Right lobe of liver (tissue), 6 donors: ENCODE data around the gene CYTH4. TPM values are rescaled to one million over a fixed set of nuclear protein-coding genes. Genes with fewer than 3 reads are reported as not detected.

Source experiments
- ATAC-seq, 4 donors: fragments of 200-7000 bp; cut with Tn5 transposase; one replicate each; pipeline ENCODE4 v1.9.1; 2020; ENCODE audit warnings: mild to moderate bottlenecking in 4 of 4, moderate library complexity in 4 of 4
- DNase-seq, 3 donors: peaks; one replicate each; pipeline ENCODE4 v3.0.0-alpha.2; 2020
- H3K27ac ChIP-seq, 3 donors: fragments of 200-600 bp; one replicate each; pipeline ENCODE4 v1.8.0; 2022
- H3K27me3 ChIP-seq, 2 donors: fragments of 200-600 bp; one replicate each; pipeline ENCODE4 v1.8.0; 2022
- H3K36me3 ChIP-seq, 4 donors: fragments of 200-600 bp; sonication (generic) in 1 of 4; one replicate each; pipeline versions ENCODE4 v1.5.1 to v1.8.0; 2017 to 2022; ENCODE audit warnings: control low read depth in 1 of 4
- H3K4me1 ChIP-seq, 4 donors: fragments of 200-600 bp; sonication (generic) in 1 of 4; one replicate each; pipeline versions ENCODE4 v1.5.1 to v1.8.0; 2017 to 2022; ENCODE audit warnings: control low read depth in 1 of 4
- H3K4me3 ChIP-seq, 3 donors: fragments of 200-600 bp; one replicate each; pipeline ENCODE4 v1.8.0; 2022
- H3K9me3 ChIP-seq, 4 donors: fragments of 200-600 bp; sonication (generic) in 1 of 4; one replicate each; pipeline versions ENCODE4 v1.5.1 to v1.8.0; 2017 to 2022; ENCODE audit warnings: control low read depth in 1 of 4
- CTCF ChIP-seq, 4 donors: fragments of 200-600 bp in 3 of 4; fragments of 450-650 bp in 1 of 4; IDR thresholded peaks; one replicate each; pipeline versions ENCODE4 v1.5.1 to v1.8.0; 2016 to 2022; ENCODE audit warnings: antibody characterized with exemption in 4 of 4, mild to moderate bottlenecking in 2 of 4
- POLR2A ChIP-seq: fragments of 450-650 bp; IDR thresholded peaks from one replicate; pipeline ENCODE4 v1.6.1; 2017; ENCODE audit warnings: antibody characterized with exemption, mild to moderate bottlenecking
- WGBS: methylation state at CpG from one replicate; pipeline ENCODE4 v1.1.6; 2018; ENCODE audit warnings: low coverage, low lambda C conversion rate; ENCODE audit not compliant: insufficient coverage; ENCODE audit errors: missing lambda C conversion rate; 5-methylcytosine and 5-hydroxymethylcytosine counted together
- intact Hi-C, 2 donors: fragments of 100-400 bp; cut with DNase I; formaldehyde crosslinking; loops; one replicate each; pipeline versions ENCODE4 v1.11.2 to v1.14.1; 2022
- total RNA-seq, 6 experiments: library from RNA; depleted of rRNA in 2 of 6; stranded (reverse); fragments of >200 nt in 2 of 6; fragmentation: NEBNext Ultra II Directional in 3 of 6; extraction: Animal tissue kit (Norgen Biotek cat#: 25700) in 3 of 6; gene quantifications; one replicate each; pipeline versions ENCODE4 v1.1.0 to v1.2.4, GENCODE V29; 2016 to 2023
- donor health status: DM: no; HTN: yes; CAD: no.
- donor health status: DM: no; HTN: no; CAD: no.
- donor health status: DM: no; HTN: no; CAD: no.
- donor health status: DM: no; HTN: yes; CAD: no.
- donor health status: DM: no; HTN: yes; CAD: no.

Gene CYTH4
- total RNA-seq, 6 experiments from 2014 or later, result 2.9 to 12.8 (median 4.0) TPM

- intact Hi-C loops, result no loop called here
- Histone ChIP-seq H3K4me3 (no peak overlapping the region), H3K27me3 (no peaks in the 10 kb centered on the region)
These were observed 3.6 kb downstream of the CYTH4 start for GRCh38 chr22:37285937-37286336.

GRCh38 chr22:37287550-37287951 lies 5.2 kb downstream of the CYTH4 start:
- ATAC-seq, result no peak
- Histone ChIP-seq H3K4me1 (no peaks in the 10 kb centered on the region), H3K27ac (no peak overlapping the region), H3K4me3 (no peak overlapping the region), H3K36me3 (no peaks in the 10 kb centered on the region), H3K9me3 (no peaks in the 10 kb centered on the region), H3K27me3 (no peaks in the 10 kb centered on the region)
- no peak for DNase-seq
- intact Hi-C loops, result no loop called here
- TF ChIP-seq CTCF (IDR thresholded peaks at IDR 0.05) (no peak), POLR2A (no peak)
- WGBS, result 44% methylated on average over 3 of the region's 10 CpGs

More at GRCh38 chr22:37285937-37286336, 3.6 kb downstream of the CYTH4 start:
- H3K27ac ChIP-seq, result no peak overlapping the region
- 76% methylated on average over 6 of the region's 10 CpGs for WGBS
- H3K9me3 ChIP-seq, result no peaks in the 10 kb centered on the region
- H3K36me3 ChIP-seq, result no peaks in the 10 kb centered on the region
- ATAC-seq (no peak), DNase-seq (no peak)
- TF ChIP-seq CTCF (IDR thresholded peaks at IDR 0.05) (no peak), POLR2A (no peak)
- no peaks in the 10 kb centered on the region for H3K4me1 ChIP-seq

- TF ChIP-seq POLR2A, result no peak
- no peak for TF ChIP-seq CTCF (IDR thresholded peaks at IDR 0.05)
- H3K4me1 ChIP-seq, result no peaks in the 10 kb centered on the region
- no peaks in the 10 kb centered on the region for H3K27me3 ChIP-seq
- no peak for DNase-seq
- no peaks in the 10 kb centered on the region for H3K9me3 ChIP-seq
- intact Hi-C loops, result no loop called here
- no peaks in the 10 kb centered on the region for H3K36me3 ChIP-seq
- ATAC-seq, result no peak
- no CpG with 5 or more reads among the region's 7 CpGs for WGBS
- H3K4me3 ChIP-seq, result no peak overlapping the region
- H3K27ac ChIP-seq, result no peak overlapping the region
These were observed 6.2 kb downstream of the CYTH4 start for GRCh38 chr22:37288521-37288920.

GRCh38 chr22:37289156-37289735 lies 6.9 kb downstream of the CYTH4 start:
- 75% methylated on average over 5 of the region's 7 CpGs for WGBS
- intact Hi-C loops, result no loop called here
- H3K27ac ChIP-seq, result no peak overlapping the region
- no peaks in the 10 kb centered on the region for H3K9me3 ChIP-seq
- H3K36me3 ChIP-seq, result no peaks in the 10 kb centered on the region
- no peak for ATAC-seq
- no peak for TF ChIP-seq POLR2A
- no peak for TF ChIP-seq CTCF (IDR thresholded peaks at IDR 0.05)
- no peaks in the 10 kb centered on the region for H3K4me1 ChIP-seq
- no peak for DNase-seq
- no peaks in the 10 kb centered on the region for H3K27me3 ChIP-seq
- no peak overlapping the region for H3K4me3 ChIP-seq

- intact Hi-C loops, result no loop called here
These were observed 8.4 kb downstream of the CYTH4 start for GRCh38 chr22:37290737-37291136.

More at GRCh38 chr22:37290737-37291136, 8.4 kb downstream of the CYTH4 start:
- H3K36me3 ChIP-seq, result no peaks in the 10 kb centered on the region
- WGBS, result 63% methylated on average over 4 of the region's 7 CpGs
- no peak overlapping the region for H3K4me3 ChIP-seq
- TF ChIP-seq CTCF (IDR thresholded peaks at IDR 0.05) (no peak), POLR2A (no peak)
- H3K27ac ChIP-seq, result no peak overlapping the region
- H3K4me1 ChIP-seq, result no peaks in the 10 kb centered on the region
- H3K27me3 ChIP-seq, result no peaks in the 10 kb centered on the region
- DNase-seq (no peak), ATAC-seq (no peak)
- no peaks in the 10 kb centered on the region for H3K9me3 ChIP-seq
